CD4-positive, alpha-beta T cell treated with Interleukin-4 for 1 hour (primary cell): Measurements from ENCODE around the gene PTPRB.

ENCODE experiments used
- DNase-seq, 2 donors: peaks; one replicate each; pipeline ENCODE4 v3.0.0-alpha.2; 2020 to 2022

The PTPRB gene

DNA sequence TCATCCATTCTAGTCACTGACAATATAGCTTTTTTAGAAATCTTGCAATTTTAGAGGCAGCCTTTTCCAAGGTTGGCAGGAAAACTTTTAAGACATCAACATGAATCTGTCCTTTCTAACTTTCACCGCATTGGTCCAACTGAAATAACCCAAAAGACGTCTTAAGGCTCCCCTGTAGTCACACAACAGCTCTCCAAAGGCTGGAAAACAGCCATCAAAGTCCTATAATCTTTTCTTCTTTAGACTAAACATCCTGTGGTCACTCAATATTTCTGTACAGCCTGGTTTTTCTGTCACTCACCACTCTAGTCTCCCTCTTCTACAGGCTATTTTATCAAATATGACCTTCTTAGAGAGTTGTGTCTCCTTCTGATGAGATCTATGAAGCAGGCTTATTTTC is 4.5 kb upstream of the PTPRB start:
- no peak for DNase-seq

GRCh38 chr12:70640901-70641300 is 3.7 kb upstream of the PTPRB start:
- DNase-seq, result no peak

GRCh38 chr12:70639535-70639934 is 2.3 kb upstream of the PTPRB start:
- DNase-seq, result no peak

GRCh38 chr12:70638639-70639360 is 1.6 kb upstream of the PTPRB start:
- no peak for DNase-seq

- no peak for DNase-seq
These were observed 1.5 kb downstream of the PTPRB start for GRCh38 chr12:70635755-70636154.

DNA sequence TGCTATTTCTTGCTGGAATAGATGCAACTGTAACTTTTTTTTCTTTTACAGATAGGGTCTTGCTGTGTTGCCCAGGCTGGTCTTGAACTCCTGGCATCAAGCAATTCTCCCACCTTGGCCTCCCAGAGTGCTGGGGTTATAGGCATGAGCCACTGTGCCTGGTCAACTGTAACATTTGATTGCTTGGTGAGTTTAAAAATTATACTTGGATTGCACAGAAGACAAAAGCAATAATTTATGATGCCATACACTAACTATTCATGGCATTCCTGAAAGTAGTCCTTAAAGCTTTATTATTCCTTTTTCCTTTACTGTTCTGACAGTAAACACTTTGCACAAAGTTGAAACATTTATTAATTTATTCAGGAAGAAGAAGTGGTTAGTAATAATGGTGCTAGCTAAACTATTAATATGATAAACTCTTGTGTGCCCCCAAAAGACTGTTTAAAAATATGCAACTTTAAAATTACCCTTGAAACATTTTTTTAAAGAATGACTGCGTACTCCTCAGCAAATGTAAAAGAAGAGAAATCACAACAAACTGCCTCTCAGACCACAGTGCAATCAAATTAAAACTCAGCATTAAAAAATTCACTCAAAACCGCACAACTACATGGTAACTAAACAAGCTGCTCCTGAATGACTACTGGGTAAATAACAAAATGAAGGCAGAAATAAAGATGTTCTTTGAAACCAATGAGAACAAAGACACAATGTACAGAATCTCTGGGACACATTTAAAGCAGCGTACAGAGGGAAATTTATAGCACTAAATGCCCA is 8.3 kb downstream of the PTPRB start:
- DNase-seq, result no peak

- DNase-seq, result no peak
These were observed 9.6 kb downstream of the PTPRB start for GRCh38 chr12:70627677-70628076.

DNA sequence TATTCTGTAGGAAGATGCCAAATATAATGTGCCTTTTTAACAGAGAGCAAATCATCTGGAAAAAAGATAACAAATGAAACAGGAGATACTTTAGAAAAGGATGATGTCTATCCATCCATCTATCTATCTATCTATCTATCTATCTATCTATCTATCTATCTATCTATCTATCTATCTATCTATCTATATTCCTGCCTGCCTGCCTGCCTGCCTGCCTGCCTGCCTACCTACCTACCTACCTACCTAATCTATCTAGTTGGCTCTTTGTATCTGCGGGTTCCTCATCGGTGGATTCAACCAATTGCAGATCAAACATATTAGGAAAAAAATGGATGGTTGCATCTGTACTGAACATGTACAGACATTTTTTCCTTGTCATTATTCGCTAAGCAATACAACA is 11.0 kb downstream of the PTPRB start:
- DNase-seq, result no peak

DNA sequence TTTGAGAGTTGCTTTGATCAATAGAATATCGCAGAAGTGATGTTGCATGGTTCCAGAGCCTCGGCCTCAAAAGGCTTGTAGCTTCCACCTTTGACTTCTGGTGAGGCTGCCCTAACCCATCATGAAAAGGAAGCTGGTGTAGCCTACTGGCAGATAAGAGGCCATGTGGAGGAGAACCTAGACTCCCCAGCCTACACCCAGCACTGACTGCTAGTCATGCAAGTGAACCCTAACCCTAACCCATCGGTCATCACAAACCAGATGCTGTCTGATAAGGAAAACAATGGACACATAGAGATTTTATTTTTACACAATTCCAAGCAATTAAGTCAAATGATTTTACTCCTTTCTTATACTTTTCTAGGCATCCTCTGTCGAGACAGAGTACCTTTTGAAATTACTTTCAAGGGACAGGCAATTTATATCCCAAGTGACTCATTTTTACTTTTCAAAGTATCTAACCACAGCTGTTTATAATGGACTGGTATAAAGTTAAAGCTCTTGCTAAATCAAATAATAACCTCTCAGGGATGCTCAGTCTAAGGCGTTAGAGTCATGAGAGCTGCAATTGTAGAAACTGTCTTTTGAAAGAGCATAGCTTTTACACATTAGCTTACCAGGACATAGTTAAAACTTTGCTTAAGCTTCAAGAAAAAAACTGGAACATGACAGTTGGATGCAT is 17.6 kb downstream of the PTPRB start:
- DNase-seq, result no peak

GRCh38 chr12:70618371-70618770 is 18.9 kb downstream of the PTPRB start:
- DNase-seq, result no peak

DNA sequence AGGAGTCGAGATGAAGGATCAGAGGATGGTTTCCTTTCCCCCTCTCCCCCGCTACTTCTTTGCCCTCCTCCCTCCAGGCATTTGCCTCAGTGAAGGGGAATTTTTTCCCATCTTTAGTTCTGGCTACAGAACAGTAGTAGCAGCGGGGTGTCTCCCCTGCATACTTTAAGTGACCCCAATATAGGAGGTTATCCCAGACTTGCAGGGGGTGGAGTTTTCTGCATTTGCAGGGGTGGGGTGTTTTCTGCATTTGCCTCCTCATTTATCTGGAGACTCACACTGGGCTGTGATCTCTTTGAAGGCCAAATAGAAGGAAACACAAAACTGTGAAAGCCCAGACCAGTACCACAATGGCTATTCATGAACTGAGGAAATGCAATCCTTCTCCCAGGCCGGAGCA is 19.8 kb downstream of the PTPRB start:
- no peak for DNase-seq

GRCh38 chr12:70615174-70615866 is 21.9 kb downstream of the PTPRB start:
- no peak for DNase-seq

GRCh38 chr12:70609739-70610491 is 27.3 kb downstream of the PTPRB start:
- DNase-seq, result no peak

DNA sequence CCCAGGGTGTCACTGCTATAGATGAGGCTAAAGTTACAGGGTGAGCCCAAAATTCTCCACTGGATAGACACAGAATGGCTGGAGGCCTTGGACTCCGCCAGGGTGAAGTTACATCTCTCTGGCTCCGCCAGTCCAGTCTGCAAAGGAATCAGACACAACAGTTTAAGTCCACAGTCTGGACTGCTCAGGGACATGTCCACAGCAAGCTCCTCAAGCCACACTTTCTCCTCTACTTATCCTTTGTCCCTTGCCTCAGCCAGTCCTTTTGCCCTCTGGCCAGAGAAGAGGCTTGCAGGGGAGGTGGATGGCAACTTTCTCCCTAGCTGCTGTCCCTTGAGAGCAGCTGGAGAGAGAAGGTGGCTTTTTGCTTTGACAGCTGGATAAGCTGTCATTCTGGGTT is 28.0 kb downstream of the PTPRB start:
- DNase-seq, result no peak

- DNase-seq, result no peak
These were observed 29.0 kb downstream of the PTPRB start for GRCh38 chr12:70608184-70608583.

DNA sequence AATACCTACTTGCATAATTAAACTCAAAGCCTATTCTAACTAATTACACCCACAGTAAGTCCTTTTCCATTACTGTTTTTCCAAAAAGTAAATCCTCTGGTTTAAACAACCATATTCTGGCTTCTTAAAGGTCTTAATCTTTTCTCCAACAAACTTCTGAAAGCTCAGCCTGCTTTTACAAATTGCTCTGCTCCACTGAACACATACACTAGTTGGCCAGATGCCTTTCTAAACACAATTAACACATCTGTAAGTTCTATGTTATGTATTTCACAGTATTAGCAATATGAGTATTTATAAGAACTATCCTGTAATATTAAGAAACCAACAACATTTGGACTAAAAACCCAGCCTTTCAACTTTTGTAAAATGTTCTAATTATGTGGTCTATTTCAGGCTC is 30.1 kb downstream of the PTPRB start:
- DNase-seq, result no peak

DNA sequence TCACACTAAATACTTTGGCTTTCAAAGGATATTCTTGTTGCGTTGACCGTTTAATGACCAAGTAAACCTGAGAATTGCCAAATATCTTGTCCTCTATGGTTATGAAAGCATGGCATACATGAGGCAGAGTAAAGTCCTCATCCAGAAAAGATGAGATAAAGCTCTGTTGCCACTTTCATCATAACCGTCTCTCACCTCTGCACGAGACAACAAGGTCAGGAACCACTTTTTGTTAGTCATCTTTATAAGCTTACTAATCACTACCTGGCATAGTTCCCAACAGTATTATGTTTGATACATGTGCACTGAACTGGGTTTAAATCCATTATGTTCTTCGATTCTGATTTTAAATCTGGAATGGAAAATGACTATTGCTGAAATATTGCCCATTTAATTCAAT is 31.3 kb downstream of the PTPRB start:
- DNase-seq, result no peak

GRCh38 chr12:70604662-70605061 is 32.6 kb downstream of the PTPRB start:
- DNase-seq, result no peak

DNA sequence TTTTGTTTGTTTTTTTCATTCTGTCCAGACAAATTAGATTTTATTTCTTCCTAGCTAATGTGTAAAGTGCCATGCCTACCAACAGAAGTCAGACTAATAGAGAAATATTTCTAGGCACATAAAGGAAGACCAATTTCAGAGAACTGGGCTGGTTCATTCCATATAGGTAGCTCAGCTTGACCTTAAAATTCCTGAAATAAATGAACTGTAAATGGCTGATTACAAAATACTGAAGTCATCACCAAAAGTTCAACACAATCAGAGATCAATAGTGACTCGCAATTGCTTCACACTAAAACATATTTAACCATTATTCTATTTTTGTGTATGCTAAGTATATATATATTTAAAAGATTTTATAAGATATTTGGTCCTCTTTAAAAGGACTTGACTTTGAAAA is 34.2 kb downstream of the PTPRB start:
- DNase-seq, result no peak

- DNase-seq, result no peak
These were observed 38.6 kb downstream of the PTPRB start for GRCh38 chr12:70598467-70599193.

GRCh38 chr12:70592664-70593063 is 44.6 kb downstream of the PTPRB start:
- DNase-seq, result no peak
